Right forelimb (tissue), 1 donor: ENCODE measurements around the gene C20orf204.
A peak's percentile ranks its signal among the peaks of the same experiment; 100 is the strongest.

Source experiments
- DNase-seq: peaks from one replicate; pipeline ENCODE4 v3.0.0-alpha.2; 2018

C20orf204 gene

GRCh38 chr20:64042054-64042781 is 6.2 kb downstream of the C20orf204 start:
- no peak for DNase-seq

DNA sequence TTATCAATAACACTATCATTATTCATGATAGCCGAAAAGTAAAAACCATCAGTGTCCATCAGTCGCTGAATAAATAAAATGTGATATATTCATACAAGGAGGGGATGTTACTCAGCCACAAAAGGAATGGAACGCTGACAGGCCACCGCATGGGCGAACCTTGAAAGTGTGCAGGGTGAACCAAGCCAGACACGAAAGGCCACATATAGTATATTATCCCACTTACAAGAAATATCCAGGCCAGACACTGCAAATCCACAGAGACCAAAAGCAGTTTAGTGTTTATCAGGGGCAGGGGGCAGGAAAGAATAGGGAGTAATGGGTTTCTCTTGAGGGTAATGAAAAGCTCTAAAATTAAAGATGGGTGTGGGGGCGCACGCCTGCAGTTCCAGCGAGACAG is 7.8 kb downstream of the C20orf204 start:
- no peak for DNase-seq

DNA sequence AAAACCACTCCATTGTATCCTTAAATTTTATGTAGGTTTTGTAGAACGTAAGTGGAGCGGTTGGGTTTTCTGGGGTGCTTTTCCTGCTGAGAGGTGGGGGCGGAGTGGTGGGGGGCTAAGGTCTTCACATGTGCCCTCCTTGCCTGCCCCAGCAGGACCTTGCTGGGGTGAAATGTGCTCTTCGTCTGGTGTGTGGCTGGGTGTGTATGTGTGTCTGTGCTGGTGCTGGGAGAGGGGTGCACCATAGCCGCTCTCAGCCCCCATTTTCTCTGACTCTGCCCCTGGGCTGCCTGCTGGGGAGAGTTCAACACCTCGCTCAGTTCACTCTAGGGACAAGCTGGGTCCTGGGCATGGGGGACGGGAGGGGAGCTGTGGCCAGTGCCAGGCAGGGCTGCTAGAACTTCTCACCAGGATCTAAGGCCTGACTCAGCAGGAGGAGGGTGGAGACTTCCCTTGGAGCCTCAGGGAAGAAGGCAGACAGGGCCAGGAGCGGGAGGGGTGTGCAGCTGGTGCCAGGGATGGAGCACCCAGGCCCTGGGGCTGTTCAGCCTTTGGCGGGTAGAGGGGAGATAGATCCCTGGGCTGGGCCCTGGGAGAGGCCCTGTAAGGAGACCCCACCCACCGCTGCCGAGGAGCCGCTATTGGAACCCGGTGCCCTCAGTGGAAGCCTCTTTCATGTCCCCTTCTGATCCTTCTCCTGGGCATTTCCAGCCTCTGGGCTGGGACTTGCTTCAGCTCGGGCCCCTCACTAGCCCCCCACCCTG is 8.7 kb downstream of the C20orf204 start:
- DNase-seq: no peak

DNA sequence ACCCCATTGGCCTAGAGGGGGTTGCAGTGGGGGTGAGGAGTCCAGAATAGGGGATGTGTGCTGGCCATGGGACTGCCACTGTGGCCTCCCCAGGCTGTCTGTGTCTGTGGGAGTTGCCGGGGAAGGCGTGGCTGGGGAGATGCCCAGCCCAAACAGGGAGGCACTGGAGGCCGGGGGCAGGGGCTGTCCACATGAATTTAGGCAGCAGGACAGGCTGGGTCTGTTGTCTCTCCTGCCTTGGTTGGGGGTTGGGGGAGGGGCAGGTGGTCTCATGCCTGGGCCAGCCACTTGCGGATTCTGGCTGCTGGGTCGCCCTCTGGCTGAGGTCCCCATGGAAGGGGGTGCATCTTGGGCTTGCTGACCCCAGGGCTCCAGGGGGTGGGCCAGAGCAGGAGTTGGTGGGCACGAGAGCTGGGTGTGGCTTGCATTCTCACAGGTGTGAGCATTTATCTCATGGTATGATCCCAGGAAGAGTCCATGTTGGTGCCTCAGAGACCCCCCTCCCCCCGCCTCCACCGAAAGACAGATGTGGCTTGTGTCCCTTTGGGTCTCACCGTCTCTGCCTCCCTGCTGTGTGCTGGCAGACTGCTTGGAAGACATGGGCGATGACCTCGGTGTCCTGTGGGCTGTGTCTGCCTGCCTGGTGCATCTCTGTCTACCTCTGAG is 9.5 kb downstream of the C20orf204 start:
- DNase-seq: no peak

GRCh38 chr20:64047046-64047389 is 11.0 kb downstream of the C20orf204 start:
- no peak for DNase-seq

GRCh38 chr20:64047968-64048401 is 12.0 kb downstream of the C20orf204 start:
- DNase-seq: no peak

GRCh38 chr20:64048402-64049044 is 12.5 kb downstream of the C20orf204 start:
- no peak for DNase-seq

- no peak for DNase-seq
Observed at GRCh38 chr20:64049060-64049877, 13.3 kb downstream of the C20orf204 start, which contains the start of gene SOX18. Gene SOX18, minus strand, starts transcription at chr20:64049639. Its CDS starts 123 bp downstream, at chr20:64049516.

DNA sequence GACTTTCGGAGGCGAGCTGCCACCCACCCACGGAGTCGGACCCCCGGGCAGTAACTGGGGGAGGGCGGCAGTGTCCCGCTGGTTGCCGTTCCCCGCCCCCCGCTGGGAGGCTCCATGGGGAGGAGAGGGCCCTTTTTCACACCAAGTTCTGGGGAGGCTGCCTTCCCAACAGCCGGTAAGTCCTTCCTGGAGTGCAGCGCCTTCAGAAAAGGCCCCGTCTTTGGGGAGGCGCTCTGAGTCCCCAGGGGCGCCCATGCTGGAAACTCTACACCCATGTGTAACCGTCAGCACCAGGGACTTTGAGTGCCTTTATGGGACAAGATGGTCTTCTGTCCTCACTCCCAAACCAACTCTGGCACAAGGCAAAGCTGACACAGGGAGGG is 13.9 kb downstream of the C20orf204 start:
- no peak for DNase-seq

DNA sequence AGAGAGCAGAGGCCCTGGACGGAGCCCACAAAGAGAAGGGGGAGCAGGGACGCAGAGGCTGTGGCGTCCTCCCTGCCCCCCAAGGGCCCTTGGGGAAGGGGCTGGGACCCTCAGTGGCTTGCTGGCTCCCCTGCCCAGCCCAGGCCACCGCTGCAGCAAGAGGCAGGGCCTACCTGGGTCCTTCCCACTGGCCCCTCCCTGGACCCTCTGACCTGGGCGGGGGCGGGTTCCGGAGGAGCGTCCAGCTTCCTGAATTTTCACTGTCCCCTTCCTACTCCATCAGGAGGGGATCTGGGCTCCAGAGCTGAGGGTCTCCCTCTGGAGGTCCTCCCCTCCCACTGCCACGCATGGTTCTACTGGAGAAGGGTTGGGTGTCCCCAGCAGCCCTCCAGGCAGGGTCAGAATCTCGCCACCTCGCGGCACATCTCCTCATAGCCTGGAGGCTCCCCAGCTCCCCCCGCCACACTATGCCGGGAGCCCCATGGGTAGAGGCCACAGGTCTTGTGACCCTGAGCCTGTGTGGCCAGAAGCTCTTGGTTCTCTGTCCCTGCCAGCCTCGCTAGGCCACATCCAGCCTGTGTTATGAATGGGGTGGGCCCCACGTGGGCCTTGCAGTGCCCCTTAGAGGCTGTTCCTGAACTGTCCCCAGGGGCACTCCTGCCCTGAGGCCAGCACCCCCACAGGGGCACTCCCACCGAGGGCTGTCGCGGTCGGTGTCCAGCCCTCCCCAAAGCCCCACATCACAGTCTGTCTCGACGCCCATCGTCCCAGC is 14.5 kb downstream of the C20orf204 start:
- DNase-seq: no peak

DNA sequence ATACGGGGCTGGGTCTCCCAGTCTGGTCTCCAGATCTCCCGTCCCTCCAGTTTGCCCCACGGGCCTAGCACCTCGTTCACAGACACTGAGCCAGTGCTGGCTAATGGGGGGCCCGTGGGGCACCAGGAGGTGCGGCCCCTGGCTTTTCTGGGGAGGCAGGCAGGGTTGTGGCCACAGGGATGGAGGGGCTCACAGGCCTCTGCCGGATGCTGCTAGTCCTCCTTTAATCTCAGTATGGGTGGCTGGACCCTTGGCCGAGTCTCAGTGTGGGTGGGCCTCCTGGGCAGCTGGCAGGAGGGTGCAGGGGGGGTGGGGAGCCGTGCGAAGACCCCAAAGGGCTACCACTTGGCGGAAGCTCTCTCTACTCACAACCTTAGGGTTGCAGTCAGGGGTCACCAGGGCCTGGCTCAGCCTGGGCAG is 15.1 kb downstream of the C20orf204 start:
- DNase-seq: no peak

DNA sequence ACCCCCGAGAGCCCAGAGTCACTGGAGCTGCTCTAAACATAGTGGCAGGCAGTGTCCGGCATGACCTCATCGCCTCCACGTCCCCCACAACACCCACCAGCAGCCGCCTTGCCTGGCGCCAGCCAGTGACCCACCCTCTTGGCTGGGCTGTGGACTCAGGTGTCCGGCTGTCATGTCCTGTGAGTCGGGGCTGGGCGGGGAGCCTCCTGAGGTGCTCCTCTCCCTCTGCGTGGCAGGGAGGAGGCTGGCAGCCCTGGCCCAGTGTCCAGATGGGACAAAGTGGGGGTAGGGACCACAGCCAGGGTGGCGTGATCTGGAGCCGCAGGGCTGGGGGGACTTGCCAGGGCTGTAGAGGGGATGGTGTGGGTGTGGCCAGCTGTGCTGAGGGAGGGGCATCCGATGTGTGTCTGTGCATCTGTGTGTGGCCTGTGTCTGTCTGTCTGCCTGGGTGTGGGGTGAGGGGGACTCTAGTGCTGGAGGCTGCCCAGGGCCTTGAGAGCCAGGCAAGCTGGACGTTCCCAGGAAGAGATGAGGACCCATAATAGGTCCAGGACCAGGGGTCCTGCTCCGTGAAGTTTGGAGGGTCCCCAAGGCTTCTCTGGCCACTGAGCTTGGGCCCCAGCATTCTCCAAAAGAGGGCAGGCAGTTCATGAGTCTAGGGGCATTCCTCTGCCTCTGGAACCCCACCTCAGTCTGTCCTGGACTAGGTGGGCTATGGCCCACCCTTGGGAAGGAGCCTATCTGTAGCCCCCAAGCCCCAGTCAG is 15.8 kb downstream of the C20orf204 start:
- DNase-seq: no peak

DNA sequence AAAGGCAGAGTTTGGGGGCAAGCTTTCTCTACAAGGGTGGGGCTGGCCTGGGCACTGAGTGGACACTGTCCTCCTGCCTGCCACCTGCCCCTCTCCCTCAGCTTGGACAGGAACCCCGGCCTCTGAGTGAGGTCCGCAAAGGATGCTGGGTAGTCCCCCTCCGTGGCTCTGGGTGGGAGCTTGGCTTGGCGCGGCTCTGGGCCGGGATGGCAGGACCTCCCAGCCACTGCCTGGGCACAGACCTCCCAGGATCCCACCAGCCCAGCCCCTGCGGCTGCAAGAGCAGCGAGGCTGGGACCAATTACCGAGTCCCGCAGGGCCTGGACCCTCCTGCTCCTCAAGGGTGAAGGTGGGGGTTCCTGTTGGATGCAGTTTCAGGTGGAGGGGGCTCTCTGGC is 16.3 kb downstream of the C20orf204 start:
- DNase-seq: no peak

DNA sequence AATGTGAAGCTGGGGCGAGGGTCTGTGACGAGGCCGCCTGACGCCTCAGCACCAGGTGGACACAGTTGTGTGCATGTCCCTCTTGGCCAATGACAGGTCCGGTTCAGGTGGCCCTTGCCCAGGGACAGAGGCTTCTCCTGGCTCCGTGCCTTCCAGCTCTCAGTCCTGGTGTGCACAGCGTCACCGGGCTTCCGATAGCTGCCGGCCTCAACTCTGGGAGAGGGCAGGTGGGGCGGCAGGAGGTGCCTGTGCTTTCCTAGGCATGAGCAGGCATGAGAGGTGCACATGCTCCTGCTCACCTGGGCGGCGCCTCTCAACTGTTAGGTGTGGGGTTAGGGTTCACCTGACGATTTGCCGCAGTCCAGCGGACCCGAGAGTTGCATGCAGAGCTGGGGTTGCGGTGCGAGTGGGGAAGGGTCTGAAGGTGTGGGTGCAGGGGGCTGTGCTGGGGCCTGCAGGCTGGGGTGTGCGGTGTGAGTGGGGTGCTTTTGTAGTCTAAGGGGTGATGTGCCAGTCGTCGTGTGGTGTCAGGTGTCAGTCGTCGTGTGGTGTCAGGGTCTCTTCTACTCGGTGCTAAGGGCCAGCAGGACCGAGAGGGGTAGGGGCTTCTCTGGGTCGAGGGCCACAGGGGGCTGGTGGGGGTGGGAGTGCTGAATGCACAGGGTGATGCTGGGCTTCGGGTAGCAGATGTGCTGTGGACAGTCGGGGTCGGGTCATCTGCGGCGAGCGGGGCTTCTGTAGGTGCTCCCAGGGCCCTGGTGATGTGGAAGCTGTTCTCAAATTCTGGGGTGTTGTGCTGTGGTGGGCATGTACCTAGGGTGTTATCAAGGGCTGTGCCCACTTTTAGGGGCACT is 17.2 kb downstream of the C20orf204 start:
- no peak for DNase-seq

- peak; percentile 76 for DNase-seq
Observed at GRCh38 chr20:64053841-64054661, 18.1 kb downstream of the C20orf204 start.

DNA sequence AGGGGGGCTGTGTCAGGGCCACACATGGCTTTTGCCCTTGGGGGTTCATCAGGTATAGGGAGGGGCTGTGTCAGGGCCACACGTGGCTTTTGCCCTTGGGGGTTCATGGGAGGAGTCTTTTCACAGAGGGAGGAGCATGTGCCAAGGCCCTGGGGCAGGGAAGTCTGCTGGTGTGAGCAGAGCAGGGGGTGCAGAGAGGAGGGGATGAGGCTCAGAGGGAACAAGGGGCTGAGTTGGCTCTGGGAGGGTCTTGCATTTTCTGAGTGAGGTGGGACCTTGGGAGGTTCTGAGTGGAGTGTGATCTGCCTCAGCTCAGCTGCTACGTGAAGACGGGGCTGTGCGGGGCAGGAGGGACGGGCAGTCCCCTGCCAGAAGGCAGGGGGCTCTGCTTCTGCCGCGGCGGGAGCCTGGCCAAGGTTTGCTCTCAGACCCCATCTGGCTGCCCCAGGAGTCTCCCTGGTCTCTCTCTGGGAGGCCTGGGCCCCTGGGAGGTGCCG is 19.5 kb downstream of the C20orf204 start:
- no peak for DNase-seq

- DNase-seq: no peak
Observed at GRCh38 chr20:64055893-64056638, 20.1 kb downstream of the C20orf204 start.

- DNase-seq: no peak
Observed at GRCh38 chr20:64056639-64056888, 20.6 kb downstream of the C20orf204 start.
